ENCODE data around the gene CNTFR. TPM values are rescaled to one million over a fixed set of nuclear protein-coding genes. Genes with fewer than 3 reads are reported as not detected.

CNTFR gene
- total and polyA plus RNA-seq, 10 donors = 2.8 to 46.8 (median 15.9) TPM

DNA sequence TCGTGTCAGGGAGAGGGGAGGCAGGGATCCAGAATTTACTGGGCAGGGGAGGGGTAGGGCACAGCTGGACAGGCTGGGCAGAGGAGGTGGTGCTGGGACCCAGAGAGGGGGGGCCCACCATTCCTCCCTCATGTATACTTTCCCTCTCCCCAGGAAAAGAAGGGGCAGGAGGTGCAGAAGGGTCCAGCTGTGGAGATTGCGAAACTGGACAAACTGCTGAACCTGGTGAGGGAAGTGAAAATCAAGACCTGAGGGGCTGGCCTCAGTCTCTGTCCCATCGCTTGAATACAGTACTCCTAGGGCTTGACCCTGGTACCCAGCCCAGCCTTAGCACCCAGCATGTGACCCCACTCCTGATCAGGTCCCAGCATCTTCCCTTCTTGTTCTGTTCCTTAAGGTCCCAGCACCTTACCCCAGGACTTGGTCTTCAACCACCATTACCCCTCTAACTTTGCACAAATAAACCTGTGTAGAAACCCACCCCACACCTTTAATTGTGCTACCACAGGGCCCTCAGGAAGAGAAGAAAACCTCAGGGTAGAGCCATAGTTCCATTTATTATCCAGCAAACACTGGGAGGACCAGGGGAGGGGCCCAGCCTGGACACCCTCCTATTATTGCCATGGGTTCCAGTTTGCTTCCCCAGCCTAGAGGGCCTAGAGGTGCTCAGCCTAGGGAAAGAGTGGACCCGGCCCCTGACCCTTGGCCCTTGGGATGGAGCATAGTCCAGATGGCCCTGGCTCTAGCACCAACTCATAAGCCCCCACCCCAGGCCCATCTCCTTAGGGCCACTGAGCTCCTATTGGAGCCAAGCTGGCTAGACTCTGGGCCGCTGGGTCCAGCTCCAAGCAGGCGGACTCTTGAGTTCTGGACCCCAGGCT lies 68.8 kb downstream of the CNTFR start:
- H3K27ac ChIP-seq = no peak overlapping the region
- 82 to 93% (median 90%) methylated on average over 6 of the region's 6 CpGs for WGBS, 5 donors
- H3K36me3 ChIP-seq = no peaks in the 10 kb centered on the region
- H3K4me1 ChIP-seq = peaks cover 0 to 17% (median 11%) of the 10 kb centered on the region in 6 donors
- H3K4me3 ChIP-seq = no peak overlapping the region
- TF ChIP-seq, protein P1, sequence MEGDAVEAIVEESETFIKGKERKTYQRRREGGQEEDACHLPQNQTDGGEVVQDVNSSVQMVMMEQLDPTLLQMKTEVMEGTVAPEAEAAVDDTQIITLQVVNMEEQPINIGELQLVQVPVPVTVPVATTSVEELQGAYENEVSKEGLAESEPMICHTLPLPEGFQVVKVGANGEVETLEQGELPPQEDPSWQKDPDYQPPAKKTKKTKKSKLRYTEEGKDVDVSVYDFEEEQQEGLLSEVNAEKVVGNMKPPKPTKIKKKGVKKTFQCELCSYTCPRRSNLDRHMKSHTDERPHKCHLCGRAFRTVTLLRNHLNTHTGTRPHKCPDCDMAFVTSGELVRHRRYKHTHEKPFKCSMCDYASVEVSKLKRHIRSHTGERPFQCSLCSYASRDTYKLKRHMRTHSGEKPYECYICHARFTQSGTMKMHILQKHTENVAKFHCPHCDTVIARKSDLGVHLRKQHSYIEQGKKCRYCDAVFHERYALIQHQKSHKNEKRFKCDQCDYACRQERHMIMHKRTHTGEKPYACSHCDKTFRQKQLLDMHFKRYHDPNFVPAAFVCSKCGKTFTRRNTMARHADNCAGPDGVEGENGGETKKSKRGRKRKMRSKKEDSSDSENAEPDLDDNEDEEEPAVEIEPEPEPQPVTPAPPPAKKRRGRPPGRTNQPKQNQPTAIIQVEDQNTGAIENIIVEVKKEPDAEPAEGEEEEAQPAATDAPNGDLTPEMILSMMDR (IDR thresholded peaks at IDR 0.05 in 8 of 11, conservative IDR thresholded peaks at IDR 0.05 in 3 of 11) = no peak
- no peak for TF ChIP-seq POLR2A (IDR thresholded peaks at IDR 0.05)
- no peak for TF ChIP-seq POLR2AphosphoS5 (IDR thresholded peaks at IDR 0.05)
- H3K27me3 ChIP-seq (replicated peaks in 1 of 7) = peaks cover 0 to 37% (median 0%) of the 10 kb centered on the region in 7 donors
- DNase-seq = no peak
- intact Hi-C loops (cut with DNase I; ENCODE audit: low total_unique reads) = no loop called here
- H3K9me3 ChIP-seq = no peaks in the 10 kb centered on the region

DNA sequence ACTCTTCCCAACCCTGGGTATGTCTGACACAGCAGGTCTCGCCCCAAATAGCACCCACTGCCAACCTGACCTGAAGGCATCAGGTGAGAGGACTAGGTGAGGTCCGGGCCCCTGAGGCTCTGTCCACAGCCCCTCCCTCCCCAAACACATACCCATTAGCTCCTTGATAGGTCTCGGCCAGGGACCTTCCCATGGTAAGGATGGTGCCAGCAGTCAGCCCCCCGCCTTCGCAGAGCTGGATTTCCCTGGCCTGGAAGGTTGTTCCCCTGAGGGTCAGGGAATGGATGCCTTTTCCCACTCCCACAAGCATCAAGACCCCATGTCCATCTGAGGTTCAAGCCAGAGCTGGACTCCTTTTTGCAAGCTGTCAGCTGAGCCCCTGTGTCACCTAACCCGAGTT lies 69.4 kb downstream of the CNTFR start:
- no peak overlapping the region for H3K4me3 ChIP-seq
- no peaks in the 10 kb centered on the region for H3K36me3 ChIP-seq
- no peak for DNase-seq
- TF ChIP-seq POLR2A (IDR thresholded peaks at IDR 0.05) (no peak), POLR2AphosphoS5 (IDR thresholded peaks at IDR 0.05) (no peak)
- TF ChIP-seq, protein P1 (IDR thresholded peaks at IDR 0.05 in 8 of 11, conservative IDR thresholded peaks at IDR 0.05 in 3 of 11) = no peak
- no peak overlapping the region for H3K27ac ChIP-seq
- intact Hi-C loops (cut with DNase I; ENCODE audit: low total_unique reads) = no loop called here
- 85 to 94% (median 88%) methylated on average over 6 of the region's 6 CpGs for WGBS, 5 donors
- peaks cover 0 to 17% (median 11%) of the 10 kb centered on the region in 6 donors for H3K4me1 ChIP-seq
- no peaks in the 10 kb centered on the region for H3K9me3 ChIP-seq
- peaks cover 0 to 31% (median 0%) of the 10 kb centered on the region in 7 donors for H3K27me3 ChIP-seq (replicated peaks in 1 of 7)

DNA sequence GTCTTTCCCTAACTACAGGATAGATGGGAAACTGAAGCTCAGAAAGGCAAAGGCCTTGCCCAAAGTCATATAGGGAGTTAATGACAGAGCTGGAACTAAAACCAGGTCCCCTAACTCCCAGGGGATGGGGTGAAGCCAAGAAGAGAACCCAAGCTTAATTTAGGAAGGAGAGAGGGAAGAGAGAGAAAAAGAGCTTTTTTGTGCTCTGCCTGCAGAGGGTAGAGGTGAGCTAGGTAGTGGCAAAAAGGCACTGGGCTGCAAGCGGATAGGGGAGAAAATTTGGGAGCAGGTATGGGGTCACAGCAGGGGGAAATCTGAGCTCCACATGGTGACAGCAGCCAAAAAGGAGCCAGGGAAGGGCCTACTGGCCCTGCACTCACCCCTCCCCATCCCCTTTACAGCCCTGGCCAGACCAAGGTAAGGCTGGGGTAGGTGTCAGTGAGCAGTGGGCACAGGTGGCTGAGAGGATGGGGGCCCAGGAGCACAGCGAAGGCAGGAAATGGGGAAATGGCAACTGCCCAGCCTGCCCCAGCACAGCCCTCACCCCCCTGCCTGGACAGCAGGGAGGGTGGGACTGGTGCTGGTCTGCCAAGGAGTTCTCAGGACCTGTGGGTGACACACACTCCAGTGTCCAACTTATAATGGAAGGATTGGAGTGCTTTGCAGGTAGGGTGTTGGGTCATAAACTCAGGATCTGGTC lies 70.1 kb downstream of the CNTFR start:
- H3K27ac ChIP-seq = no peak overlapping the region
- TF ChIP-seq POLR2AphosphoS5 (IDR thresholded peaks at IDR 0.05) (no peak), POLR2A (IDR thresholded peaks at IDR 0.05) (no peak)
- TF ChIP-seq, protein P1 (IDR thresholded peaks at IDR 0.05 in 8 of 11, conservative IDR thresholded peaks at IDR 0.05 in 3 of 11) = no peak
- H3K9me3 ChIP-seq = no peaks in the 10 kb centered on the region
- intact Hi-C loops (cut with DNase I; ENCODE audit: low total_unique reads) = no loop called here
- H3K4me3 ChIP-seq = no peak overlapping the region
- peaks cover 0 to 30% (median 0%) of the 10 kb centered on the region in 7 donors for H3K27me3 ChIP-seq (replicated peaks in 1 of 7)
- peaks cover 0 to 17% (median 11%) of the 10 kb centered on the region in 6 donors for H3K4me1 ChIP-seq
- H3K36me3 ChIP-seq = no peaks in the 10 kb centered on the region
- WGBS, 5 donors = 50 to 73% (median 70%) methylated on average over 2 of the region's 2 CpGs
- no peak for DNase-seq

DNA sequence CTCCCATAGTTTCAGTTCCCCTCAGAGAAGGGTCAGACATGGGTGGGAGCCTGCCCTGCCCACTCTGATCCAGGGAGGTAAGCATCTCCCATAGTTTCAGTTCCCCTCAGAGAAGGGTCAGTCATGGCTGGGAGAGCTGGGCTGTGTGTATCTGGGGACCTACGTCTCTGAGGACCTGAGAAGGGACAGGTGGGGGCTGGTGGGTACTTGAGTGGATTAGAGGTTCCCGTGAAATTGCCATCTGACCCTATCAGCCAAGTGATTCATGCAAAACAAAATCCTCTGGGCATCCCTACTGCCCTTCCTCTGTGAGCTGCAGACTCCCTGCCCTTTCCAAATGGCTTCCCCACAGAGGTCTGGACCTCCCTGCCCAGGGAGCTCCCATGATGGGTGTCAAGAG lies 70.6 kb downstream of the CNTFR start:
- Histone ChIP-seq H3K4me1 (peaks cover 0 to 17% (median 11%) of the 10 kb centered on the region in 6 donors), H3K27ac (no peak overlapping the region), H3K4me3 (no peak overlapping the region), H3K9me3 (no peaks in the 10 kb centered on the region), H3K36me3 (no peaks in the 10 kb centered on the region), H3K27me3 (replicated peaks in 1 of 7) (peaks cover 0 to 24% (median 0%) of the 10 kb centered on the region in 7 donors)
- WGBS, 5 donors = 58 to 88% (median 76%) methylated on average over 2 of the region's 2 CpGs
- intact Hi-C loops (cut with DNase I; ENCODE audit: low total_unique reads) = no loop called here
- DNase-seq = no peak
- TF ChIP-seq POLR2AphosphoS5 (IDR thresholded peaks at IDR 0.05) (no peak), POLR2A (IDR thresholded peaks at IDR 0.05) (no peak)
- TF ChIP-seq, protein P1 (IDR thresholded peaks at IDR 0.05 in 8 of 11, conservative IDR thresholded peaks at IDR 0.05 in 3 of 11) = no peak
